NOMO-1 (cell line): ENCODE results near the gene ADPGK.
A peak's percentile ranks its signal among the peaks of the same experiment; 100 is the strongest.

Source experiments
- DNase-seq, 2 experiments: peaks; one replicate each; lab custom pipeline; 2025; ENCODE audit not compliant: unreplicated experiment in 2 of 2; lab: John Stamatoyannopoulos, UW

ADPGK gene

GRCh38 chr15:72790302-72790910 is 6.8 kb upstream of the ADPGK start:
- DNase-seq = no peak

GRCh38 chr15:72787526-72787925 is 4.0 kb upstream of the ADPGK start:
- DNase-seq = no peak

DNA sequence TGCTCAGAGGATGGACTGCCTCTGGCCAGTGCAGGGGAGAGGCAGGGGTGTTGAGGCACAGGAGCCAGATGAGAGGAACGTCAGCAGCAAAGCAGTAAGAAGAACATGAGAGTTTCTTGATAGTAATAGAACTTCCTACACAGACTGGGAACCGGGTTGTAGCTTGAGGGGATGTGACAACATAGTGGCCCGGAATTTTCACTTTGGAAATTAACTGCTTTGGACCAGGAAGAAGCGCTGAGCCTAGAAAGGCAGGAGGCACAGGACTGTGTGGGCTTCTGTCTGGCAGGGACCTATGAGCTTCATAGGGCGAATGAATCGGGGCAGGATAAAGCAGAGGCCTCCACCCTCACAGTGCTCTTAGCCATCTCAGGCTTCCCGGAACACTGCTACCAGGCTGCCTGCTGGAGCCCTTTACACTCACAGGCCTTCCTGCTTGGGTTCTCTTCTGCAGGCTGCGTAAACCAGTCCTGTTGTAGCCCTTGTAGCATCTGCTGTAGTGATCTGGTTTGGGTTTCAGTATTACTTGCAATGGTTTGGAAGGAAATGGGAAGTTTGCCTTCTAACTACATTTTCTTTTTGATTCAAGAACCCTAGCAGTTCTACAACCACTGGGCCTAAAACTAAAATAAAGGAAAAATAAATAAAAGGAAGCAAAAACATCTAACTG is 3.3 kb upstream of the ADPGK start:
- DNase-seq = no peak

- no peak for DNase-seq
These were observed 2.7 kb upstream of the ADPGK start for GRCh38 chr15:72786242-72786641.

DNA sequence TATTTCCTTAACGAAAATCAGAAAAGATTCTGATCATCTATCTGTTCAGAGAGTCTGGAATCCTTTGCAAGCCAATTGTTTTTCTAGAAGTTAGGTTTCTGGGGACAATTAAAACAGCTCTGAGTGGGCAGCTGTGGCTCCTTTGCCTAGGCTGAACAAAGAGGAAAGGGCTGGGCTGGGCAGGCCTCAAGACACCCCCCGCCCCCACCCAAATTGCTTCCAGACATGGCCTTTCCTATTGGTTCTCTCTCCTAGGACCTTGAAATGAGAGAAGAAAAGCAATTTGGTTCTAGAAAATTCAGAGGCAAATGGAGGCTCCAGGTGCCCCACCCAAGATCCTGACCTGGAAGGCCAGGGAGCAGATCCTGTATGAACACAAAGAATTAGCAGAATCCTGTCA is 2.3 kb upstream of the ADPGK start:
- no peak for DNase-seq

DNA sequence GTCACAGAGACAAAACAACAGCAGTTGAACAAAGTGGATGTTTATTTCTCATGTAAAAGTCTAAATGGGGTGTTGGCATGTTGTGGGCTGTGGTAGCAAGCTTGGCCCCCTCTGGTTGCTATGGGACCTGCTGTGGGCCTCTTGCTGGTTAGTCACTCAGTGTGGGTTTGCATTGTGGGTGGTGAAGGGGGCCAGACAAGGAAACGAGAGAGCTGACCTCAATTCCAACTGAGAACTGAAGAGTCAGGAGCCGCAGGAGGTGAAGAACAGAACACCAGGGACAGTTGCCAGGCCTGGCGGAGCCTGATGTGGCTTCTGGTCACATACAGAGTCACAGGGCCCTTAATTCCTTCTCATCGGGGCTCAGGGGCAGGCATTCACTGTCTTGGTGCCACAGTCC is 1.9 kb upstream of the ADPGK start:
- peak; percentile 48 to 57 for DNase-seq

GRCh38 chr15:72784456-72784876 is 908 bp upstream of the ADPGK start:
- DNase-seq = no peak

DNA sequence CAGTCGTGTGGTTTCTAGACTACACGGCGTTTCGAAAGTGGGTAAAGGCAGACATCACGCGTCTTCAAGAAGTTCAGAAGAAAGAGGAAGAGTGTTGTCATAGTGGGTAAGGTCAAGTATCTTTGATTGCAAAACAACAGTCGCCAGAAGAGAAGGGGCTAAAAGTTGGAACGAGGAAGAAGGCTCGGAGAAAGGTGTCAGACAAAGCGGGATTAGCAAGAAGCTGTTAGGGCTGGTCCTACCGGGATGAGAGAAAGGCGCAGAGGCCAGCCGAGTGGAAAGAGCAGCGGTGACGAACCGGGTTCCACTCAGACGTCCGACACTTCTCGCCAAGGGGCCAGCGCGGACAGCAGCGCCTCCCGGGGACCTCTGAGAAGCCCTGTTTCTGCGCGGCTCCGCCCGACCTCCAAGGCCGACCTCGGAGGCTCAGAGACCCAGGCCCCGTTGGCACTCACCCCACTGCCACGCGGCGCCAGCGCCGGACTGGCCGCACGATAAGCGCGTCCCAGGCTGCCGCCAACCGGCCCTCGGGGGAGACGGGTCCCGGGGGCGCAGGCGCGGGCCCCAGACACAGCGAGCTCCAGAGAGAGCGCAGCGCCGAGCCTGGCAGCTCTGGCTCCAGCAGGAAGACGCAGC is 436 bp downstream of the ADPGK start:
- peak; percentile 91 to 98 for DNase-seq

- DNase-seq = peak; percentile 0 to 10
These were observed 1.1 kb downstream of the ADPGK start for GRCh38 chr15:72782274-72783003.

GRCh38 chr15:72781631-72782030 is 1.9 kb downstream of the ADPGK start:
- peak in 1 of 2 experiments; percentile 24 for DNase-seq

GRCh38 chr15:72778796-72779195 is 4.8 kb downstream of the ADPGK start:
- no peak for DNase-seq

DNA sequence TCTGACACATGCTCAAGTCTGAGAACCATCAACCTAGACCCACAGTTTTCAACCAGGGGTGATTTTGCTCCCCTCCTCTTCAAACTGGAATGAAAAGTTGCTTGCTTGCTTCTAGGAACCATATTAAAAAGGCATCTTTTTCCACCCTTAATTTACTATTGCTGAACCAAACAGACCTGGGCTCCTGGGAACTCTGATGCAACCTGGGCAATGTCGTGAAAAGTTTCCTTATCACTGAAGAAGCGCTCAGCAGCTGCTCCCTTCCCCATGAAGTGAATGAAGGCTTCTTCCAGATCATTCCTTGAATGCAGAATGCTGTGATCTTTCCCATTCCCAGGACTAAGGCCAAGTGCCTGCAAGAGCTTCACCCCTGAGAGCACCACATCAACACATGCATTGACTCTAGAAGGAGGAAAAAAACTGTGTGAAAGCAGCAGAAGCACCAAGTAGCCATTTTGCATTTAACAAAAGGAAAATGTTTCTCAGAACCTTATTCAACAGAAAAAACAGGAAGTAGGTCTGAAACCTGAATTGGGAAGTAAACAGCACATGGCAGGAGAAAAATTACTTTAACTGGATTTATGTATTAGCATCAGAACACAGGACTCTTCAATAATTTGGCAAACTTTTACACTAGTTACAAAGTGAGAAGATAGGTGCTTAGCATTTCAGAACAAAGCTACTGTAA is 8.7 kb downstream of the ADPGK start:
- DNase-seq = peak; percentile 33 to 68

- DNase-seq = no peak
These were observed 12.2 kb downstream of the ADPGK start for GRCh38 chr15:72771329-72771725.

DNA sequence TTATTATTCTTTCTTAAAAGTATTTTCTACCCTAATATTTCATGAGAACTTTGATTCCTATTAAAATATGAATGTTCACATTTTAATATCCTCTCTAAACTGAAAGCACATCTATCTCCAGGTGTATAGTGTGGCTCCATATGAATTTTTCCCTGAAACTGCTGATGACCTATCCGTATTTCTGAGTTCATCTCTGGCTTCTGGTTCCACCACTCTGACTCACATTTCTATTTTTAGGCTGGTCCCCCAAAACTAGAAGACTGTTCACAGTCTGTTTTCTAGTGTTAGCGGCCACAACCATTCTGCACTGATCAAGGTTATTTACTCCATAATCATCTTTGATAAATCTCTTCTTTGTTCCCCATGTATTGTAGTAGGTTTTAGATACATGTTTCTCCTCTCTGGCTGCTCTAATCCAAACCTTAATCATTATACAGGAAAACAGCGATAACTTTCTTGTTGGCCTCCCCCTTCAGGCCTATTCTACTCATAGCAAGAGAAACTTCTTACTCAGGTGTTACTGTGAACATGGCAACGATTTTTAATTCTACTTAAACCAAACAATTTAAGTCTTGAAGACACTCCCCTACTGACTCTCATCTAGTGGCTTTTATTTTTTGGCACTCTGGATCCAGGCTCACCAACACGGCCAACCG is 12.8 kb downstream of the ADPGK start:
- DNase-seq = no peak

GRCh38 chr15:72766780-72767179 is 16.8 kb downstream of the ADPGK start:
- DNase-seq = no peak

GRCh38 chr15:72766025-72766424 is 17.5 kb downstream of the ADPGK start:
- no peak for DNase-seq

- DNase-seq = no peak
These were observed 18.9 kb downstream of the ADPGK start for GRCh38 chr15:72764656-72765055.

DNA sequence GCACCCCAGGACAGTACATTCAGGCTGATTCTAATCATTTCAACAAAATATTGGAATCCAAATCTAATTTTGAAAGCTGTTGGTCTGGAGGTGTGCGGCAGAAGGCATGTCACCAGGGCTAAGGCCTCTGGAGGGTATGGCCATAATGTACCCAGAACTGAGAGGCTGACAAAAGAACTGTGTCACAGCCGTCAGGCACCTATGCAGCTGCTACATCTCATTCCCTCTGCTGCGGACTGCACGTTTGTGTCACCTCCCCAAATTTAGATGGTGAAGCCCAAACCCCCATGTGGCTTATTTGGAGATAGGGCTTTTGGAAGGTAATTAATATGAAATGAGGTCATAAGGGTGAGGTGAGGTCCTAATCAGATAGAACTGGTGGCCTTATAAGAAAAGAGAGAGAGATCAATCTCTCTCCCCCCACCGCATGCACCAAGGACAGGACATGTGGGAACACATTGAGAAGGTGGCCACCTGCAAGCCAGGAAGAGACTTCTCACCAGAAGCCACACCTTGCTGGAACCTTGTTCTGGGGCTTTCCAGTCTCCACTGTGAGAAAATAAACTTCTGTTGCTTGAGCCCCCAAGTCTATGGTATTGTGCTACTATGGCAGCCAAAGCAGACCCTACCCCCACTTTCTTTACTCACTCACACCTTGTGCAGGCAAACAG is 22.8 kb downstream of the ADPGK start:
- no peak for DNase-seq

GRCh38 chr15:72758182-72758581 is 25.4 kb downstream of the ADPGK start:
- DNase-seq = no peak

GRCh38 chr15:72754096-72754495 is 29.5 kb downstream of the ADPGK start:
- no peak for DNase-seq
